Loucy (cell line): Measurements from ENCODE around the gene NOL7.

Source experiments
- EZH2phosphoT487 ChIP-seq: fragments of 200-600 bp; IDR thresholded peaks from 2 replicates; pipeline ENCODE4 v1.6.1; 2018; ENCODE audit warnings: antibody characterized with exemption, mild to moderate bottlenecking, moderate library complexity, borderline replicate concordance
- TF ChIP-seq, protein P1 (sequence below): fragments of 200-600 bp; sonication (generic); conservative IDR thresholded peaks from 2 replicates; pipeline ENCODE4 v1.5.1; 2014; ENCODE audit warnings: mild to moderate bottlenecking, antibody characterized with exemption, low read length

DNA sequence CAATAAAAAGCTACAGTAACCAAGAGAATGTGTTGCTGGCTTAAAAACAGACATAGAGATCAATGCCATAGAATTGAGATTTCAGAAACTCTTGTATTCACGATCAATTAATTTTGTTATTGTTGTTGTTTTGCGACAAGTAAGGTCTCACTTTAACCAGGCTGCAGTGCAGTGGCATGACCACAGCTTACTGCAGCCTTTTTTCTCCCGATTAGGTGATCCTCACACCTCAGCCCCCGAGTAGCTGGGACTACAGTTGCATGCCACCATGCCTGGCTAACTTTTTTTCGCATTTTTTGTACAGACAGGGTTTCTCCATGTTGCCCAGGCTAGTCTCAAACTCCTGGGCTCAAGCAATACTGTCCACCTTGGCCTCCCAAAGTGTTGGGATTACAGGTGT lies 54.3 kb downstream of the NOL7 start:
- TF ChIP-seq, protein P1, sequence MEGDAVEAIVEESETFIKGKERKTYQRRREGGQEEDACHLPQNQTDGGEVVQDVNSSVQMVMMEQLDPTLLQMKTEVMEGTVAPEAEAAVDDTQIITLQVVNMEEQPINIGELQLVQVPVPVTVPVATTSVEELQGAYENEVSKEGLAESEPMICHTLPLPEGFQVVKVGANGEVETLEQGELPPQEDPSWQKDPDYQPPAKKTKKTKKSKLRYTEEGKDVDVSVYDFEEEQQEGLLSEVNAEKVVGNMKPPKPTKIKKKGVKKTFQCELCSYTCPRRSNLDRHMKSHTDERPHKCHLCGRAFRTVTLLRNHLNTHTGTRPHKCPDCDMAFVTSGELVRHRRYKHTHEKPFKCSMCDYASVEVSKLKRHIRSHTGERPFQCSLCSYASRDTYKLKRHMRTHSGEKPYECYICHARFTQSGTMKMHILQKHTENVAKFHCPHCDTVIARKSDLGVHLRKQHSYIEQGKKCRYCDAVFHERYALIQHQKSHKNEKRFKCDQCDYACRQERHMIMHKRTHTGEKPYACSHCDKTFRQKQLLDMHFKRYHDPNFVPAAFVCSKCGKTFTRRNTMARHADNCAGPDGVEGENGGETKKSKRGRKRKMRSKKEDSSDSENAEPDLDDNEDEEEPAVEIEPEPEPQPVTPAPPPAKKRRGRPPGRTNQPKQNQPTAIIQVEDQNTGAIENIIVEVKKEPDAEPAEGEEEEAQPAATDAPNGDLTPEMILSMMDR = no peak
- TF ChIP-seq EZH2phosphoT487 = no peak
